ENCODE measurements around the gene GADD45A.

GADD45A gene

GRCh38 chr1:67704351-67704750 is 19.4 kb downstream of the GADD45A start:
- Mint-ChIP-seq H3K4me1 (peaks cover 19% of the 10 kb centered on the region), H3K9me3 (no peaks in the 10 kb centered on the region)
- no peak for TF ChIP-seq CTCF (IDR thresholded peaks at IDR 0.05)

GRCh38 chr1:67705735-67706453 is 20.9 kb downstream of the GADD45A start:
- Mint-ChIP-seq H3K36me3 (ENCODE audit: low read depth) (peaks cover 36% of the 10 kb centered on the region), H3K27ac (no peak overlapping the region), H3K4me3 (no peak overlapping the region), H3K27me3 (ENCODE audit: low read depth, poor library complexity) (no peaks in the 10 kb centered on the region), H3K4me1 (peaks cover 11% of the 10 kb centered on the region), H3K9me3 (no peaks in the 10 kb centered on the region)
- DNase-seq: no peak
- TF ChIP-seq CTCF (IDR thresholded peaks at IDR 0.05): no peak

More at GRCh38 chr1:67704351-67704750, 19.4 kb downstream of the GADD45A start:
- Mint-ChIP-seq H3K36me3 (ENCODE audit: low read depth) (peaks cover 36% of the 10 kb centered on the region), H3K27me3 (ENCODE audit: low read depth, poor library complexity) (no peaks in the 10 kb centered on the region), H3K4me3 (no peak overlapping the region), H3K27ac (no peak overlapping the region)
- no peak for DNase-seq

GRCh38 chr1:67708606-67709005 is 23.6 kb downstream of the GADD45A start:
- H3K27me3 Mint-ChIP-seq (ENCODE audit: low read depth, poor library complexity): no peaks in the 10 kb centered on the region
- no peak for DNase-seq
- no peak for TF ChIP-seq CTCF (IDR thresholded peaks at IDR 0.05)
- H3K9me3 Mint-ChIP-seq: no peaks in the 10 kb centered on the region
- no peak overlapping the region for H3K27ac Mint-ChIP-seq
- H3K36me3 Mint-ChIP-seq (ENCODE audit: low read depth): peaks cover 32% of the 10 kb centered on the region
- H3K4me1 Mint-ChIP-seq: peaks cover 26% of the 10 kb centered on the region
- H3K4me3 Mint-ChIP-seq: no peak overlapping the region

GRCh38 chr1:67710417-67710816 is 25.4 kb downstream of the GADD45A start:
- no peak overlapping the region for H3K4me3 Mint-ChIP-seq
- H3K36me3 Mint-ChIP-seq (ENCODE audit: low read depth): peaks cover 22% of the 10 kb centered on the region
- no peaks in the 10 kb centered on the region for H3K9me3 Mint-ChIP-seq
- no peak for DNase-seq
- H3K27me3 Mint-ChIP-seq (ENCODE audit: low read depth, poor library complexity): no peaks in the 10 kb centered on the region
- TF ChIP-seq CTCF (IDR thresholded peaks at IDR 0.05): no peak
- H3K4me1 Mint-ChIP-seq: peaks cover 32% of the 10 kb centered on the region
- no peak overlapping the region for H3K27ac Mint-ChIP-seq

GRCh38 chr1:67711158-67711854 is 26.3 kb downstream of the GADD45A start:
- Mint-ChIP-seq H3K27ac (no peak overlapping the region), H3K4me1 (peaks cover 32% of the 10 kb centered on the region), H3K27me3 (ENCODE audit: low read depth, poor library complexity) (no peaks in the 10 kb centered on the region), H3K4me3 (no peak overlapping the region), H3K9me3 (no peaks in the 10 kb centered on the region), H3K36me3 (ENCODE audit: low read depth) (peaks cover 13% of the 10 kb centered on the region)
- TF ChIP-seq CTCF (IDR thresholded peaks at IDR 0.05): no peak
- no peak for DNase-seq

- peaks cover 35% of the 10 kb centered on the region for H3K4me1 Mint-ChIP-seq
- no peak overlapping the region for H3K4me3 Mint-ChIP-seq
- no peaks in the 10 kb centered on the region for H3K27me3 Mint-ChIP-seq (ENCODE audit: low read depth, poor library complexity)
- H3K36me3 Mint-ChIP-seq (ENCODE audit: low read depth): peaks cover 8% of the 10 kb centered on the region
- no peak for DNase-seq
- H3K27ac Mint-ChIP-seq: no peak overlapping the region
- TF ChIP-seq CTCF (IDR thresholded peaks at IDR 0.05): no peak
- H3K9me3 Mint-ChIP-seq: no peaks in the 10 kb centered on the region
Observed at GRCh38 chr1:67711855-67712212, 26.8 kb downstream of the GADD45A start.
